Measurements from ENCODE around the gene ANKRD16. TPM values are rescaled to one million over a fixed set of nuclear protein-coding genes. Genes with fewer than 3 reads are reported as not detected.
A peak's percentile ranks its signal among the peaks of the same experiment; 100 is the strongest.

ANKRD16 gene
- total and polyA plus RNA-seq, 2 of the 13 experiments (the other 11 are each of a cell fraction or from before 2014, with no cell fraction given) = 8.0 to 11.4 TPM

- TF ChIP-seq DMTF1 (CRISPR knock-in tag; IDR thresholded peaks at IDR 0.05) = no peak
- no peak for TF ChIP-seq CTCF (CRISPR knock-in tag; IDR thresholded peaks at IDR 0.05)
- peak; percentile 77 for TF ChIP-seq ZNF710 (CRISPR knock-in tag; IDR thresholded peaks at IDR 0.05; ENCODE audit: borderline replicate concordance)
- peak; percentile 94 for TF ChIP-seq NCOR1 (IDR thresholded peaks at IDR 0.05; ENCODE audit: borderline replicate concordance, low read length)
- peak; percentile 58; the same call in 1 of the 2 replicates for TF ChIP-seq TBX3 (IDR thresholded peaks at IDR 0.05; ENCODE audit: borderline replicate concordance)
- TF ChIP-seq ZBTB20 (CRISPR knock-in tag; IDR thresholded peaks at IDR 0.05; ENCODE audit: borderline replicate concordance, low read depth) = peak; percentile 80; the same call in 1 of the 2 replicates
- peak; percentile 83; the same call in 1 of the 2 replicates for TF ChIP-seq ZHX1 (CRISPR knock-in tag; IDR thresholded peaks at IDR 0.05; ENCODE audit: low read depth)
- peak; percentile 78; the same call in 1 of the 2 replicates for TF ChIP-seq JUN (CRISPR knock-in tag; IDR thresholded peaks at IDR 0.05)
- peak; percentile 83 for TF ChIP-seq SNAPC2 (CRISPR knock-in tag; IDR thresholded peaks at IDR 0.05)
- peak; percentile 26; the same call in 1 of the 2 replicates for TF ChIP-seq USF2 (IDR thresholded peaks at IDR 0.05; ENCODE audit: low read depth, low read length)
- peak; percentile 52 for TF ChIP-seq USF2 (CRISPR knock-in tag; IDR thresholded peaks at IDR 0.05; ENCODE audit: borderline replicate concordance)
- peak; percentile 91; the same call in 1 of the 2 replicates for TF ChIP-seq ZSCAN12 (CRISPR knock-in tag; IDR thresholded peaks at IDR 0.05)
- peak; percentile 42; the same call in 1 of the 2 replicates for TF ChIP-seq RCOR2 (CRISPR knock-in tag; IDR thresholded peaks at IDR 0.05)
- TF ChIP-seq SRSF9 (IDR thresholded peaks at IDR 0.05; ENCODE audit: borderline replicate concordance, insufficient read depth, low read depth, low read length, poor library complexity, severe bottlenecking) = no peak
- peak; percentile 90 for TF ChIP-seq SMAD1 (CRISPR knock-in tag; IDR thresholded peaks at IDR 0.05; ENCODE audit: borderline replicate concordance, low read depth)
- TF ChIP-seq ZSCAN30 (CRISPR knock-in tag; IDR thresholded peaks at IDR 0.05) = peak; percentile 88; the same call in 1 of the 2 replicates
These were observed 76.2 kb downstream of the ANKRD16 start, which contains the start of gene GDI2 (continued) for GRCh38 chr10:5813341-5814109.
